WTC11 (cell line): ENCODE results near the gene TRMT2A.

Experiments
- AFF4 ChIP-seq: sonication (generic); formaldehyde crosslinking; IDR thresholded peaks from 2 replicates; pipeline ENCODE4 v1.8.1; 2023; ENCODE audit warnings: mild to moderate bottlenecking, missing genetic modification reagents, borderline replicate concordance
- CTCF ChIP-seq: fragments of 200-600 bp; IDR thresholded peaks from 2 replicates; pipeline ENCODE4 v1.8.0; 2022; ENCODE audit warnings: antibody characterized with exemption
- FOXK1 ChIP-seq: sonication (generic); formaldehyde crosslinking; IDR thresholded peaks from 2 replicates; pipeline ENCODE4 v1.8.0; 2022; ENCODE audit warnings: mild to moderate bottlenecking, moderate library complexity, missing genetic modification reagents
- MXD4 ChIP-seq: fragments of 250-450 bp; sonication (Bioruptor Pico); IDR thresholded peaks from 2 replicates; pipeline ENCODE4 v1.8.0; 2021; ENCODE audit warnings: mild to moderate bottlenecking, moderate library complexity, borderline replicate concordance
- SP1 ChIP-seq: sonication (generic); formaldehyde crosslinking; conservative IDR thresholded peaks from 2 replicates; pipeline ENCODE4 v1.8.1; 2022; ENCODE audit warnings: missing genetic modification reagents
- ZNF263 ChIP-seq: sonication (generic); formaldehyde crosslinking; IDR thresholded peaks from 2 replicates; pipeline ENCODE4 v1.8.1; 2022; ENCODE audit warnings: low read depth, mild to moderate bottlenecking, moderate library complexity, missing genetic modification reagents
- ZNF281 ChIP-seq: sonication (generic); formaldehyde crosslinking; IDR thresholded peaks from 2 replicates; pipeline ENCODE4 v1.8.0; 2023; ENCODE audit warnings: mild to moderate bottlenecking, missing genetic modification reagents

- TF ChIP-seq FOXK1 (CRISPR knock-in tag) (no peak), ZNF281 (CRISPR knock-in tag) (no peak), MXD4 (CRISPR knock-in tag) (no peak), CTCF (no peak), AFF4 (CRISPR knock-in tag) (no peak), ZNF263 (no peak), SP1 (CRISPR knock-in tag) (no peak)
These were observed 20.2 kb downstream of the TRMT2A start for GRCh38 chr22:20096574-20097420.
